IPS-NIHi11 (cell line): ENCODE results near the gene DDRGK1.

Source experiments
- DNase-seq: peaks from one replicate; pipeline ENCODE4 v3.0.0; 2012; ENCODE audit warnings: mixed read lengths, low spot score

Gene DDRGK1

GRCh38 chr20:3204124-3204794 is at the start of gene DDRGK1:
TSS of gene DDRGK1 (minus strand) at chr20:3204682. CDS start at chr20:3204627, 55 bp downstream.
- peak; percentile 94 for DNase-seq

GRCh38 chr20:3251806-3252205 is 47.3 kb upstream of the DDRGK1 start:
- no peak for DNase-seq

GRCh38 chr20:3250091-3250504 is 45.6 kb upstream of the DDRGK1 start:
- DNase-seq, result peak; percentile 88

GRCh38 chr20:3248993-3249347 is 44.5 kb upstream of the DDRGK1 start:
- DNase-seq, result no peak

GRCh38 chr20:3248167-3248992 is 43.9 kb upstream of the DDRGK1 start:
- peak; percentile 70 for DNase-seq

GRCh38 chr20:3247638-3248037 is 43.2 kb upstream of the DDRGK1 start:
- DNase-seq, result no peak

- DNase-seq, result no peak
These were observed 42.2 kb upstream of the DDRGK1 start for GRCh38 chr20:3246682-3247081.

GRCh38 chr20:3245711-3246110 is 41.2 kb upstream of the DDRGK1 start:
- no peak for DNase-seq

- DNase-seq, result no peak
These were observed 40.7 kb upstream of the DDRGK1 start for GRCh38 chr20:3245156-3245555.

- DNase-seq, result no peak
These were observed 40.1 kb upstream of the DDRGK1 start for GRCh38 chr20:3244613-3245012.

GRCh38 chr20:3243718-3244358 is 39.4 kb upstream of the DDRGK1 start:
- no peak for DNase-seq

- DNase-seq, result no peak
These were observed 37.8 kb upstream of the DDRGK1 start for GRCh38 chr20:3242172-3242692.

- DNase-seq, result no peak
These were observed 36.4 kb upstream of the DDRGK1 start for GRCh38 chr20:3240776-3241363.

- peak; percentile 56 for DNase-seq
These were observed 35.6 kb upstream of the DDRGK1 start for GRCh38 chr20:3239867-3240775.

GRCh38 chr20:3239026-3239866 is 34.8 kb upstream of the DDRGK1 start, which contains the start of gene SLC4A11:
TSS of gene SLC4A11 (minus strand) at chr20:3239190. CDS start at chr20:3239137, 53 bp downstream.
- DNase-seq, result peak; percentile 92

GRCh38 chr20:3238616-3239025 is 34.1 kb upstream of the DDRGK1 start:
- DNase-seq, result peak; percentile 79

- DNase-seq, result no peak
These were observed 33.6 kb upstream of the DDRGK1 start for GRCh38 chr20:3237958-3238615.

GRCh38 chr20:3237011-3237957 is 32.8 kb upstream of the DDRGK1 start:
- DNase-seq, result no peak
